CD14-positive monocyte (primary cell): ENCODE data around the gene STT3B. TPM values are rescaled to one million over a fixed set of nuclear protein-coding genes. Genes with fewer than 3 reads are reported as not detected.

Experiments used
- DNase-seq, 3 donors: peaks; one replicate each; pipeline ENCODE4 v3.0.0-alpha.2; 2011 to 2022
- H2AFZ ChIP-seq: 2 replicates; pipeline ENCODE4 v1.6.0; 2012; ENCODE audit warnings: mild to moderate bottlenecking, low read depth, low read length, inconsistent platforms; ENCODE audit not compliant: insufficient read depth, poor library complexity, severe bottlenecking
- H3K27ac ChIP-seq, 2 donors: 1 replicate in 1 of 2; 2 replicates in 1 of 2; pipeline ENCODE4 v1.5.1; 2012 to 2013; ENCODE audit warnings: low read length in 2 of 2, control low read depth in 1 of 2, inconsistent platforms in 1 of 2, low read depth in 1 of 2, mild to moderate bottlenecking in 1 of 2
- H3K27me3 ChIP-seq, 2 donors: one replicate each; pipeline versions ENCODE4 v1.6.0 to v1.6.1; 2011 to 2013; ENCODE audit warnings: low read length in 2 of 2; ENCODE audit not compliant: control insufficient read depth in 2 of 2, insufficient read depth in 2 of 2
- H3K36me3 ChIP-seq, 2 donors: replicated peaks in 1 of 2; 1 replicate in 1 of 2; 2 replicates in 1 of 2; pipeline versions ENCODE4 v1.5.1 to v1.6.1; 2012 to 2013; ENCODE audit warnings: low read length in 2 of 2, control low read depth in 1 of 2, inconsistent platforms in 1 of 2, mild to moderate bottlenecking in 1 of 2; ENCODE audit not compliant: insufficient read depth in 2 of 2, control insufficient read depth in 1 of 2
- H3K4me1 ChIP-seq, 2 donors: 1 replicate in 1 of 2; 2 replicates in 1 of 2; pipeline versions ENCODE4 v1.5.1 to v1.6.1; 2012 to 2013; ENCODE audit warnings: low read length in 2 of 2, control low read depth in 1 of 2, inconsistent platforms in 1 of 2, mild to moderate bottlenecking in 1 of 2, moderate library complexity in 1 of 2; ENCODE audit not compliant: insufficient read depth in 2 of 2, control insufficient read depth in 1 of 2
- H3K4me2 ChIP-seq: replicated peaks from 2 replicates; pipeline ENCODE3; 2012; ENCODE audit warnings: low read length, moderate library complexity, mild to moderate bottlenecking; ENCODE audit not compliant: poor library complexity, severe bottlenecking; ENCODE audit errors: extremely low read depth
- H3K4me3 ChIP-seq, 3 experiments: fragments of 200-600 bp in 1 of 3; sonication (generic) in 1 of 3; replicated peaks in 1 of 3; 1 replicate in 2 of 3; 2 replicates in 1 of 3; pipeline ENCODE4 v1.5.1; 2011 to 2013; ENCODE audit warnings: low read length in 3 of 3, mild to moderate bottlenecking in 3 of 3, control low read depth in 2 of 3, low read depth in 2 of 3, inconsistent platforms in 1 of 3, moderate library complexity in 1 of 3
- H3K79me2 ChIP-seq: 2 replicates; pipeline ENCODE4 v1.6.0; 2012; ENCODE audit warnings: mild to moderate bottlenecking, control low read depth, inconsistent platforms, low read length, moderate library complexity; ENCODE audit not compliant: insufficient read depth
- H3K9ac ChIP-seq: 2 replicates; pipeline ENCODE4 v1.6.0; 2017; ENCODE audit warnings: low read length, mild to moderate bottlenecking; ENCODE audit not compliant: insufficient read depth, poor library complexity, severe bottlenecking
- H3K9me3 ChIP-seq, 2 donors: replicated peaks in 1 of 2; 1 replicate in 1 of 2; 2 replicates in 1 of 2; pipeline versions ENCODE4 v1.5.1 to v1.6.1; 2012 to 2013; ENCODE audit warnings: low read length in 2 of 2, control low read depth in 1 of 2; ENCODE audit not compliant: control insufficient read depth in 1 of 2, insufficient read depth in 1 of 2
- H4K20me1 ChIP-seq: 2 replicates; pipeline ENCODE4 v1.6.0; 2012; ENCODE audit warnings: mild to moderate bottlenecking, low read length, control low read depth, moderate library complexity; ENCODE audit not compliant: insufficient read depth
- H3K27ac Mint-ChIP-seq, 7 donors: one replicate each; pipeline ENCODE4 v1.8.0; 2020; ENCODE audit warnings: mild to moderate bottlenecking in 7 of 7, mixed read lengths in 7 of 7, moderate library complexity in 6 of 7, inconsistent platforms in 2 of 7
- H3K27me3 Mint-ChIP-seq, 3 donors: one replicate each; pipeline ENCODE4 v1.8.0; 2021 to 2022; ENCODE audit warnings: low read depth in 3 of 3, mild to moderate bottlenecking in 3 of 3, mixed read lengths in 3 of 3, moderate library complexity in 3 of 3, inconsistent platforms in 1 of 3
- H3K36me3 Mint-ChIP-seq, 2 donors: one replicate each; pipeline ENCODE4 v1.8.0; 2020; ENCODE audit warnings: mixed read lengths in 2 of 2, inconsistent platforms in 1 of 2, mild to moderate bottlenecking in 1 of 2
- H3K4me1 Mint-ChIP-seq: one replicate; pipeline ENCODE4 v1.8.0; 2020; ENCODE audit warnings: mild to moderate bottlenecking, mixed read lengths
- H3K4me3 Mint-ChIP-seq, 2 donors: one replicate each; pipeline ENCODE4 v1.8.0; 2020; ENCODE audit warnings: mild to moderate bottlenecking in 2 of 2, mixed read lengths in 2 of 2, moderate library complexity in 1 of 2
- H3K9me3 Mint-ChIP-seq, 7 donors: one replicate each; pipeline ENCODE4 v1.8.0; 2020 to 2022; ENCODE audit warnings: mixed read lengths in 7 of 7, mild to moderate bottlenecking in 6 of 7, moderate library complexity in 6 of 7, inconsistent platforms in 2 of 7
- CTCF ChIP-seq: fragments of 200-600 bp; IDR thresholded peaks from one replicate; pipeline ENCODE4 v1.8.0; 2022; ENCODE audit warnings: antibody characterized with exemption, mild to moderate bottlenecking
- WGBS: methylation state at CpG from one replicate; pipeline ENCODE4 v1.1.5; 2013; ENCODE audit warnings: missing lambda C conversion rate; ENCODE audit not compliant: insufficient coverage; 5-methylcytosine and 5-hydroxymethylcytosine counted together
- intact Hi-C, 2 donors: fragments of 100-400 bp; cut with micrococcal nuclease; formaldehyde crosslinking; loops; one replicate each; pipeline versions ENCODE4 v1.15.0 to v1.15.1; 2023
- polyA plus RNA-seq, 3 donors: library from polyadenylated mRNA; depleted of rRNA in 1 of 3; unstranded in 2 of 3; stranded (reverse) in 1 of 3; fragments of 300-500 nt in 2 of 3; fragments of >200 nt in 1 of 3; fragmentation: Illumina TruSeq in 2 of 3; gene quantifications; 1 replicate in 2 of 3; 2 replicates in 1 of 3; pipeline ENCODE4 v1.2.3, GENCODE V29; 2012 to 2021

STT3B gene
- polyA plus RNA-seq, 3 donors, result 47.3 to 97.0 (median 86.3) TPM

- peak overlapping the region; percentile 76 for H2AFZ ChIP-seq
- H3K36me3 ChIP-seq, result no peaks in the 10 kb centered on the region
- intact Hi-C loops, result loop anchor here (10.0 kb wide), 1 partner anchor 299 kb away; no protein-coding TSS in a partner anchor
- Mint-ChIP-seq H3K4me3 (peak overlapping the region; percentile 97 to 99), H3K36me3 (no peaks in the 10 kb centered on the region), H3K9me3 (no peaks in the 10 kb centered on the region), H3K4me1 (peaks cover 35% of the 10 kb centered on the region), H3K27me3 (no peaks in the 10 kb centered on the region), H3K27ac (peak overlapping the region; percentile 92 to 99 (median 94))
- peak overlapping the region; percentile 94 for H3K9ac ChIP-seq
- no peaks in the 10 kb centered on the region for H3K9me3 ChIP-seq
- H3K4me2 ChIP-seq, result peak overlapping the region; percentile 92
- peaks cover 50 to 68% of the 10 kb centered on the region in 2 donors for H3K4me1 ChIP-seq
- TF ChIP-seq CTCF, result no peak
- H3K4me3 ChIP-seq, result peak overlapping the region; percentile 96 to 99 (median 97)
- peak overlapping the region; percentile 91 to 97 for H3K27ac ChIP-seq
- H4K20me1 ChIP-seq, result peaks cover 52% of the 10 kb centered on the region
- under 1% methylated on average over 72 of the region's 81 CpGs for WGBS
- H3K27me3 ChIP-seq, result no peaks in the 10 kb centered on the region
- H3K79me2 ChIP-seq, result peaks cover 72% of the 10 kb centered on the region
- DNase-seq, result peak in 1 of 3 donors; percentile 47
Observed at GRCh38 chr3:31533169-31534064, 692 bp downstream of the STT3B start.

- Histone ChIP-seq H2AFZ (peak overlapping the region; percentile 76), H3K79me2 (peaks cover 78% of the 10 kb centered on the region), H3K36me3 (no peaks in the 10 kb centered on the region), H4K20me1 (peaks cover 59% of the 10 kb centered on the region), H3K27me3 (no peaks in the 10 kb centered on the region), H3K4me1 (peaks cover 50 to 71% of the 10 kb centered on the region in 2 donors), H3K4me3 (peak overlapping the region; percentile 96 to 99 (median 97)), H3K9ac (peak overlapping the region; percentile 94), H3K4me2 (peak overlapping the region; percentile 92), H3K9me3 (no peaks in the 10 kb centered on the region), H3K27ac (peak overlapping the region in 1 of 2 donors; percentile 91)
- intact Hi-C loops, result loop anchor here (10.0 kb wide), 1 partner anchor 299 kb away; no protein-coding TSS in a partner anchor
- Mint-ChIP-seq H3K9me3 (no peaks in the 10 kb centered on the region), H3K4me1 (peaks cover 41% of the 10 kb centered on the region), H3K36me3 (no peaks in the 10 kb centered on the region), H3K27ac (peak overlapping the region; percentile 83 to 98 (median 93)), H3K27me3 (no peaks in the 10 kb centered on the region), H3K4me3 (peak overlapping the region; percentile 97 to 99)
- no peak for TF ChIP-seq CTCF
- WGBS, result no CpG with 5 or more reads among the region's 5 CpGs
- peak in 2 of 3 donors; percentile 45 to 46 for DNase-seq
Observed at GRCh38 chr3:31534065-31534425, 1.3 kb downstream of the STT3B start.
